D721Med (cell line): ENCODE measurements around the gene CLMP.

Source experiments
- DNase-seq: peaks from one replicate; pipeline ENCODE4 v3.0.0; 2011; ENCODE audit warnings: low spot score; ENCODE audit not compliant: insufficient read length
- FAIRE-seq: peaks from 2 replicates; lab custom pipeline; 2011; peaks lifted over from hg19 to GRCh38; lab: Jason Lieb, UNC
- CTCF ChIP-seq: IDR thresholded peaks from 2 replicates; pipeline ENCODE4 v1.5.1; 2012; ENCODE audit warnings: mild to moderate bottlenecking, control low read depth; ENCODE audit not compliant: insufficient read depth; ENCODE audit errors: missing control alignments

The CLMP gene

GRCh38 chr11:123235656-123236261 lies 40.7 kb upstream of the CLMP start:
- TF ChIP-seq CTCF = no peak
- DNase-seq = no peak
- FAIRE-seq = no peak

DNA sequence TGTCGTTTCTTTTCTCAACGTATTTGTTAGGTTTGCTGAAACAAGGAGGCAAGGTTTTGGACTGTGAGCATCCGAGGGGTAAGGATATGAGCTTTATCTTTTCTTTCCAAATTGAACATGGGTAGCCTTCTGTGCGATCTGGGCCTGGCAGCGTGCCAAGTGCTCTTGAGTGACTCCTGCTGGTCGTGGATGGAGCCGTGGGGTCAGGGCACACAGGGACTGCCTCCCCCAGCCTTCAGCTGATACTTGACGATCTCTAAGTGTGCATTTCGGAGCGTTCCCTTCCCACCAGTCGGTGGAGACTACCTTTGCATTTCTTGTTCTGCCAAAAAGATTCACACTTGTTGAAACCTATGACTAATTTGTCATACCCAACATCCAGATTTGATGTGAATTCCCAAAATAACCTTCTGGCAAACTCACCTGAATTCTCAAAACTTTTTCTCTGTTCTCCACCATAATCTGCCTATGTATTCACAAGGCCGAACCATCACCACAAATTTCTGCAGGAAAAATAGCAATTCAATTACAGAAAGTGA lies 40.1 kb upstream of the CLMP start:
- FAIRE-seq (no peak), DNase-seq (no peak)
- peak; percentile 45 for TF ChIP-seq CTCF

DNA sequence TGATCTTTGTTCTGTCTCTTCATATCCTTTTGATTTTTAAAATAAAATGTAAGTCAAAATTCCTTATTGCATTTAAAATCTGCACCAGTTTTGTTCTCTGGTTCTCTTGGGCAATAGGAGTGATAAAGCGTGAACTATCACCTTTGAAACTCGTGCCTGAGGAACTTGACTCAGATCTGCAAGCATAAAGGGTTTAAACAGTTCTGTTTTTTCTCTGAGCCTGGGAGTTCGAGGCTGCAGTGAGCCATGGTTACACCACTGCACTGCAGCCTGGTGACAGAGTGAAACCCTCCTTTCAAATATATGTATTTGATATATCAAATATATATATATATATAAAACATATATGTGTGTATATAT lies 38.9 kb upstream of the CLMP start:
- no peak for DNase-seq
- no peak for TF ChIP-seq CTCF
- no peak for FAIRE-seq

GRCh38 chr11:123233280-123233974 lies 38.4 kb upstream of the CLMP start:
- no peak for FAIRE-seq
- no peak for TF ChIP-seq CTCF
- DNase-seq = no peak

- DNase-seq (no peak), FAIRE-seq (no peak)
- no peak for TF ChIP-seq CTCF
Observed at GRCh38 chr11:123231777-123232176, 36.7 kb upstream of the CLMP start.

- no peak for TF ChIP-seq CTCF
- FAIRE-seq (no peak), DNase-seq (no peak)
Observed at GRCh38 chr11:123231256-123231655, 36.2 kb upstream of the CLMP start.

- DNase-seq = no peak
- no peak for TF ChIP-seq CTCF
- no peak for FAIRE-seq
Observed at GRCh38 chr11:123230346-123230745, 35.3 kb upstream of the CLMP start.
